Neuronal stem cell (in vitro differentiated cells): ENCODE data around the gene LPP.

Experiments used
- DNase-seq: peaks from one replicate; pipeline ENCODE4 v3.0.0-alpha.2; 2013; ENCODE audit warnings: low spot score
- H2AFZ ChIP-seq: one replicate; pipeline ENCODE4 v1.6.1; 2013; ENCODE audit warnings: mild to moderate bottlenecking, low read length, inconsistent platforms
- H2AK5ac ChIP-seq: 2 replicates; pipeline ENCODE4 v1.6.1; 2013; ENCODE audit warnings: low read depth, mild to moderate bottlenecking, inconsistent platforms, low read length, moderate library complexity, mixed read lengths
- H2BK120ac ChIP-seq: 2 replicates; pipeline ENCODE4 v1.6.1; 2013; ENCODE audit warnings: low read depth, mild to moderate bottlenecking, inconsistent platforms, low read length, moderate library complexity, mixed read lengths
- H2BK12ac ChIP-seq: one replicate; pipeline ENCODE4 v1.6.1; 2013; ENCODE audit warnings: low read length, inconsistent platforms
- H2BK15ac ChIP-seq: 2 replicates; pipeline ENCODE4 v1.6.1; 2013; ENCODE audit warnings: mild to moderate bottlenecking, low read length, inconsistent platforms, mixed read lengths
- H2BK5ac ChIP-seq: one replicate; pipeline ENCODE4 v1.6.1; 2013; ENCODE audit warnings: inconsistent platforms, mild to moderate bottlenecking, low read length, moderate library complexity
- H3K14ac ChIP-seq: one replicate; pipeline ENCODE4 v1.6.1; 2013; ENCODE audit warnings: low read length, inconsistent platforms
- H3K18ac ChIP-seq: 2 replicates; pipeline ENCODE4 v1.6.1; 2013; ENCODE audit warnings: low read length, inconsistent platforms
- H3K23ac ChIP-seq: 2 replicates; pipeline ENCODE4 v1.6.1; 2013; ENCODE audit warnings: low read depth, mild to moderate bottlenecking, mixed read lengths, low read length, inconsistent platforms; ENCODE audit not compliant: poor library complexity
- H3K27ac ChIP-seq: replicated peaks from 3 replicates; pipeline ENCODE4 v1.5.1; 2013; ENCODE audit warnings: low read length, inconsistent platforms
- H3K27me3 ChIP-seq, 3 experiments: 2 replicates each; pipeline ENCODE4 v1.6.1; 2013; ENCODE audit warnings: low read length in 3 of 3, mild to moderate bottlenecking in 2 of 3, inconsistent platforms in 1 of 3, low read depth in 1 of 3, mixed read lengths in 1 of 3, moderate library complexity in 1 of 3; ENCODE audit not compliant: control insufficient read depth in 3 of 3, insufficient read depth in 3 of 3
- H3K36me3 ChIP-seq, 2 donors: replicated peaks in 1 of 2; 2 replicates each; pipeline ENCODE4 v1.6.1; 2013; ENCODE audit warnings: low read length in 2 of 2; ENCODE audit not compliant: control insufficient read depth in 2 of 2, insufficient read depth in 2 of 2
- H3K4ac ChIP-seq: 2 replicates; pipeline ENCODE4 v1.6.1; 2013; ENCODE audit warnings: inconsistent platforms, mild to moderate bottlenecking, low read length, moderate library complexity
- H3K4me1 ChIP-seq, 2 donors: 1 replicate in 1 of 2; 2 replicates in 1 of 2; pipeline ENCODE4 v1.6.1; 2013; ENCODE audit warnings: low read length in 2 of 2, low read depth in 1 of 2; ENCODE audit not compliant: control insufficient read depth in 2 of 2, insufficient read depth in 1 of 2
- H3K4me2 ChIP-seq: one replicate; pipeline ENCODE4 v1.6.1; 2013; ENCODE audit warnings: mild to moderate bottlenecking, low read length, inconsistent platforms; ENCODE audit not compliant: insufficient read depth, poor library complexity, severe bottlenecking
- H3K4me3 ChIP-seq, 2 donors: 2 replicates each; pipeline ENCODE4 v1.5.1; 2013; ENCODE audit warnings: low read length in 2 of 2, mild to moderate bottlenecking in 2 of 2, inconsistent platforms in 1 of 2, moderate library complexity in 1 of 2
- H3K79me1 ChIP-seq: one replicate; pipeline ENCODE4 v1.6.1; 2013; ENCODE audit warnings: low read depth, mild to moderate bottlenecking, inconsistent platforms, low read length, moderate library complexity
- H3K9ac ChIP-seq: one replicate; pipeline ENCODE4 v1.6.1; 2013; ENCODE audit warnings: mild to moderate bottlenecking, low read depth, low read length, inconsistent platforms; ENCODE audit not compliant: poor library complexity
- H3K9me3 ChIP-seq, 2 donors: replicated peaks in 1 of 2; 2 replicates each; pipeline versions ENCODE3 to v1.6.1; 2013; ENCODE audit warnings: low read length in 2 of 2, mild to moderate bottlenecking in 2 of 2, inconsistent platforms in 1 of 2, low read depth in 1 of 2, mixed read lengths in 1 of 2, moderate library complexity in 1 of 2; ENCODE audit not compliant: control insufficient read depth in 2 of 2, insufficient read depth in 1 of 2
- H4K8ac ChIP-seq: one replicate; pipeline ENCODE4 v1.6.1; 2013; ENCODE audit warnings: low read depth, mild to moderate bottlenecking, inconsistent platforms, low read length, moderate library complexity
- H4K91ac ChIP-seq: one replicate; pipeline ENCODE4 v1.6.1; 2013; ENCODE audit warnings: low read length, low read depth, mild to moderate bottlenecking, inconsistent platforms; ENCODE audit not compliant: poor library complexity
- WGBS, 2 donors: extraction: QIAGEN DNeasy Blood & Tissue Kit; methylation state at CpG; one replicate each; pipeline ENCODE4 v1.1.7; 2013; ENCODE audit warnings: missing lambda C conversion rate in 2 of 2, mixed read lengths in 1 of 2; ENCODE audit not compliant: insufficient read length in 2 of 2, insufficient replicate concordance in 1 of 2; ENCODE audit errors: extremely low coverage in 2 of 2; 5-methylcytosine and 5-hydroxymethylcytosine counted together

The LPP gene

DNA sequence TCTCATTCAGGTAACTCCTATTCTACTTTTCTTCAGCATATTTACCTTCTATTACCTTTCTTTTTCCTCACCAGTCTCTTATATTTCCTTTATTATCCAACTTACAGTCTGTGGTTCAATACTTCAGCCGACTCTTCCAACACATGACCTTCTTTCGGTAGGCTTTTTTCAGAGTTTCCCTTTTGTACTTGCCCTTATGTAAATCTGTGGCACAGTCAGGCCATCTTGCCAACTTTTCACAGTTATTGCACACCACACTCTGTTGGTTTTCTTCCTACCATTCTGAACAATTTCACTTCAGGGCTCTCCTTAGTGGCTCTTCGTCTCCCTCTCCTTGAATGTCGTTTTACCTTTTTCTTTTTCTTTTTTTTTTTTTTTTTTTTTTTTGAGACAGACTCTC lies 427.8 kb downstream of the LPP start:
- Histone ChIP-seq H2BK15ac (no peak overlapping the region), H3K27ac (no peak overlapping the region), H3K18ac (no peak overlapping the region), H3K9ac (no peak overlapping the region), H2BK120ac (no peak overlapping the region), H3K4me3 (no peak overlapping the region), H3K27me3 (no peaks in the 10 kb centered on the region), H3K23ac (no peak overlapping the region), H3K14ac (no peak overlapping the region), H3K4me2 (no peak overlapping the region), H2BK5ac (no peak overlapping the region), H2AK5ac (no peak overlapping the region), H3K36me3 (no peaks in the 10 kb centered on the region), H3K79me1 (no peaks in the 10 kb centered on the region), H4K91ac (no peak overlapping the region), H3K9me3 (no peaks in the 10 kb centered on the region), H2AFZ (no peak overlapping the region), H3K4ac (no peak overlapping the region), H4K8ac (no peak overlapping the region), H2BK12ac (no peak overlapping the region), H3K4me1 (peaks cover 4 to 16% of the 10 kb centered on the region in 2 donors)
- WGBS, 2 donors = no CpG with 5 or more reads among the region's 4 CpGs
- no peak for DNase-seq

DNA sequence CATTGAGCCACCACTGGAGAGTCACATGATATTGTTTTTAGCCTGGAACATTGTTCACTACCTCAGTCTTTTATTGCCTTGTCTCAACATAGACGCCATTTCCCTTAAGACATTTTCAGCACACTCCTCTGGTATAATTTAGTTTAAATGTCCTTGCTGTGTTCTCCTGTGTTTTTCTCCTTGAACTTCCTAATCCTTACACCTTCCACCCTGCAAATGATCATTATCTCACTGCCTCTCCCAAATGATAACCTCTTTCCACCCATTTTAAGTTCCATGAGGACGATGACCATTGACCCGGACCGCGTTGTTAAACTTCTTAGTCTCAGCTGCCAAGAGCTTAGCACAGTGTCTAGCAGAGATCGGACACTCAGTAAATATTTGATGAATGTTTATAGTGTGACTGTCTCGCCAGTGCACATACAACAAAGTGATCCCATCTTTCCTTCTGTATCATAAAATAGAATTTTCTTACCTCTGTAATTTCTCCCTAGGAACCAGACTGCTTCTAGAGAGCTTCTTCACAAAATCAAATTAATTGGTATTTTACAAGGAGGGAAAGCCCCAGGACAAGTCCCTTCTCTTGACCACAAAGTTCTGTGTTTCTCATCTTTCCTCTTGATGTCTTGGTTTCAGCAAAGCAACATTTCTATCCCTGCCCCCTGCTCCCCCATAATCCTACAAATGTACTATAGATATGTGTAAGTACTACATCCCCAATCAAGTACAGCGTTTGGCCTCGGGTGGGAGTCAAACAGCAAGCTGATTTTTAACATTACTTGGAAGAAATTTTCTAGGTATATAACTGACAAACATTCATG lies 429.6 kb downstream of the LPP start:
- Histone ChIP-seq H3K4ac (no peak overlapping the region), H2AK5ac (no peak overlapping the region), H3K4me1 (peaks cover 3 to 16% of the 10 kb centered on the region in 2 donors), H3K9me3 (no peaks in the 10 kb centered on the region), H3K14ac (no peak overlapping the region), H2BK120ac (no peak overlapping the region), H4K8ac (no peak overlapping the region), H3K18ac (no peak overlapping the region), H4K91ac (no peak overlapping the region), H3K9ac (no peak overlapping the region), H3K27me3 (no peaks in the 10 kb centered on the region), H3K79me1 (no peaks in the 10 kb centered on the region), H2AFZ (no peak overlapping the region), H3K4me2 (no peak overlapping the region), H2BK5ac (no peak overlapping the region), H3K23ac (no peak overlapping the region), H2BK12ac (no peak overlapping the region), H3K4me3 (no peak overlapping the region), H2BK15ac (no peak overlapping the region), H3K36me3 (no peaks in the 10 kb centered on the region), H3K27ac (no peak overlapping the region)
- no CpG with 5 or more reads among the region's 9 CpGs for WGBS, 2 donors
- DNase-seq = no peak

DNA sequence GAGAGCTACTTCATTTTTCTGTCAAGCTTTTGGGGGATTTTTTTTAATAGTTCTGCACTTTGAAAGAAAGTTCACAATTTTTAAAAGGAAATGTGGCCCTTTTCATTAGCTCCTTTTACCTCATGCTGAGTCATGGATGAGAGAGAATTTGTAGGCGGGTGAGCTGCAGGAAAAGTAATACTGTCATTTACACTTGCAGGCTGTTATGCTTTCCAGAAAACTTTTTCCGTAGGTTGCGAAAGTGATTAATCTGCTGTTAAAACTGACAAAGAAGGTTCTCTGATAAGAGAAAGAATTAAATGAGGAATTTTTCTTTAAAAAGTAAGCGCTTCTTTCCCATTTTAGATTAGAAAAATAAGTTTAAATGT lies 430.2 kb downstream of the LPP start:
- Histone ChIP-seq H3K14ac (no peak overlapping the region), H2AFZ (no peak overlapping the region), H3K79me1 (no peaks in the 10 kb centered on the region), H3K4me3 (no peak overlapping the region), H3K23ac (no peak overlapping the region), H3K9ac (no peak overlapping the region), H3K9me3 (no peaks in the 10 kb centered on the region), H3K36me3 (no peaks in the 10 kb centered on the region), H4K8ac (no peak overlapping the region), H3K4ac (no peak overlapping the region), H2BK5ac (no peak overlapping the region), H3K4me1 (peaks cover 2 to 16% of the 10 kb centered on the region in 2 donors), H2BK15ac (no peak overlapping the region), H4K91ac (no peak overlapping the region), H3K27me3 (no peaks in the 10 kb centered on the region), H2BK120ac (no peak overlapping the region), H3K27ac (no peak overlapping the region), H3K4me2 (no peak overlapping the region), H3K18ac (no peak overlapping the region), H2BK12ac (no peak overlapping the region), H2AK5ac (no peak overlapping the region)
- WGBS, 2 donors = no CpG with 5 or more reads among the region's 4 CpGs
- no peak for DNase-seq

DNA sequence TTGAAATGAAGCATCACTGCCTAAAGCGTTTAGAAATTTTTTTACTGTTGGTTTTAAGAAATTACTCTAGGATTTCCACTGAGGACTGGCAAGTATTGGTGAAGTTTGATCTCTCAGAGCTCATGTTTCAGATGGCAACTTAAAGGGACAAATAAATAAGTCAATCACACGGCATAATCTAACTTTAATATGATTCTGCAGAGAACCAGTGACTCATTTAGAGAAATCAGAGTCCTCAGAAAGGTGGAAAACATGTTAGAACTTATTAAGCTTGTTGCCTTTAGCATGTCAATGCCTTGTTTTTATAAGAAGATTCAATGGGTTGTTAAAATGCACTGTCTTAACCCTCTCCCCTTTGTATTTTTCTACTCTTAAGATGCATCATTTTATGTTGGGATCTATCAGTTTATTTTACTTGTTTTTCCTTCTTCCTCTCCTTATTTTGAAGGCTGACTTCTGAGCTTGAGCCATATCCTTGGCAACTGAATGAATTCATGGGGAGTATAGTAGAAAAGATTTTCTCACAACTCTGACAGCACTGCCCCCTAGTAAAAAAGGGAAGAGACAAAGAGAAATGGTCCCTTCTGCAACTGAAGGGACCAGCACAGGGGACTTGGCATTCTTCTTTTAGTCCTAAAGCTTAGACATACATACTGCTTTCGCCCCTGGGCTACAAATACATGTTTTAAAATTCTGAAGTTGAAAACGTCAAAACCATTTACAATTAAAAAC lies 431.2 kb downstream of the LPP start:
- Histone ChIP-seq H3K4ac (no peak overlapping the region), H3K4me1 (peaks cover 2 to 16% of the 10 kb centered on the region in 2 donors), H2AK5ac (no peak overlapping the region), H4K8ac (no peak overlapping the region), H3K23ac (no peak overlapping the region), H3K36me3 (no peaks in the 10 kb centered on the region), H3K18ac (no peak overlapping the region), H3K9ac (no peak overlapping the region), H3K27ac (no peak overlapping the region), H3K9me3 (no peaks in the 10 kb centered on the region), H3K14ac (no peak overlapping the region), H3K27me3 (no peaks in the 10 kb centered on the region), H2BK12ac (no peak overlapping the region), H3K79me1 (no peaks in the 10 kb centered on the region), H3K4me3 (no peak overlapping the region), H2BK120ac (no peak overlapping the region), H2BK15ac (no peak overlapping the region), H3K4me2 (no peak overlapping the region), H2BK5ac (no peak overlapping the region), H4K91ac (no peak overlapping the region), H2AFZ (no peak overlapping the region)
- no peak for DNase-seq
- WGBS, 2 donors = no CpG with 5 or more reads among the region's 4 CpGs
